ENCODE data around the gene GTF3C1. TPM values are rescaled to one million over a fixed set of nuclear protein-coding genes. Genes with fewer than 3 reads are reported as not detected.
A peak's percentile ranks its signal among the peaks of the same experiment; 100 is the strongest.

The GTF3C1 gene
- total RNA-seq, 3 donors from 2014 or later, result 31.2 to 44.6 (median 37.4) TPM

DNA sequence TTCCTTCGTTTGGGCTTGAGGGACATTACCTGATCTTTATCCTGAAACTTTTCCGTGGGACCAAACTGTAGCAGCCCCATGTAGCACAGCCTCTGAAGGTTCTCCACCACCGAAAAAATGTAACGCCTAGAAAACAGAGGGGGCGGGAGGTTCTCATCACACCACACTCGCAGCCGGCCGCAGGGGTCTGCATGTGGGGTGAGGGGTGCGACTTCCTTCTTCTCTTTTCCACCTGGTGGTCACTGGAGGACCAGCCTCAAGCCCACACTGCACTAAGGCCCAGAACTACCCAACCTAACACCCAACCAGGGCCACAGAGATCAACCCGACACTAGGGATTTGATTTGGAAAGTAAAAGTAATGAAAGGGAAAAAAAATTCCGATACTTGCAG lies 57.1 kb downstream of the GTF3C1 start:
- no peak for DNase-seq (ENCODE audit: low spot score in 2 of 2)

DNA sequence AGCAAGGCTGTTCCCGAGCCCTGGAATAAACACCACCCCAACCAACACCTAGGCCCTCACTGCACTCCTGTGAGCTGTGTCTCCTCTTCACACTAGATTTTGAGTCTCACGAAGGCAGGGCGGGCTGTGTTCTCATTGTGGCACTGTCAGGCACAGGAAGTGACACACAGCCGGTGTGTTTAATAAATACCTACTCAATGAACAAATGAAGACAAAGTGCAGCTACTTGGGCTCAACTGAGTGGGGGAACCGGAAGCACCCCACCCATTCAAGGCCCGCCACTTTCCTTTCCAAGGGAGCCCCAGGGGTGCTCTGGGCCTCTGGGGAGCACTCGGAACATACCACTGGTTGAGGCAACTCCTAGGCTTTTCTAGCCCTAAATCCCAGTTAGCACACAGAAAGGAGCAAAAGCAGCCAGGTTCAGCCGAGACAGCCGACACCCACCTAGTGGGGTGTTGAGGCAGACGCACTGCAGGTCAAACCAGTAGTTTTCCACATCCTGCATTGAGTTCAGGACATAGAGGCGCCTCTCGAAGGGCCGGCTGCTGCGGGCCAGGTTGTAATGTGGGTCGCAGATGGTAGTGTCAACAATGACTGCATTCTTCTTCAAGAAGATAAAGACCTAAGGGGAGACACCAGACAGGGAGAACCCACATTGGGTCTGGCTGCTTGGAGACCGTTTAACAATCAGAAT lies 57.7 kb downstream of the GTF3C1 start:
- TF ChIP-seq POLR2A (IDR thresholded peaks at IDR 0.05) (no peak), POLR2AphosphoS5 (IDR thresholded peaks at IDR 0.05) (no peak)
- TF ChIP-seq, protein P1, sequence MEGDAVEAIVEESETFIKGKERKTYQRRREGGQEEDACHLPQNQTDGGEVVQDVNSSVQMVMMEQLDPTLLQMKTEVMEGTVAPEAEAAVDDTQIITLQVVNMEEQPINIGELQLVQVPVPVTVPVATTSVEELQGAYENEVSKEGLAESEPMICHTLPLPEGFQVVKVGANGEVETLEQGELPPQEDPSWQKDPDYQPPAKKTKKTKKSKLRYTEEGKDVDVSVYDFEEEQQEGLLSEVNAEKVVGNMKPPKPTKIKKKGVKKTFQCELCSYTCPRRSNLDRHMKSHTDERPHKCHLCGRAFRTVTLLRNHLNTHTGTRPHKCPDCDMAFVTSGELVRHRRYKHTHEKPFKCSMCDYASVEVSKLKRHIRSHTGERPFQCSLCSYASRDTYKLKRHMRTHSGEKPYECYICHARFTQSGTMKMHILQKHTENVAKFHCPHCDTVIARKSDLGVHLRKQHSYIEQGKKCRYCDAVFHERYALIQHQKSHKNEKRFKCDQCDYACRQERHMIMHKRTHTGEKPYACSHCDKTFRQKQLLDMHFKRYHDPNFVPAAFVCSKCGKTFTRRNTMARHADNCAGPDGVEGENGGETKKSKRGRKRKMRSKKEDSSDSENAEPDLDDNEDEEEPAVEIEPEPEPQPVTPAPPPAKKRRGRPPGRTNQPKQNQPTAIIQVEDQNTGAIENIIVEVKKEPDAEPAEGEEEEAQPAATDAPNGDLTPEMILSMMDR (IDR thresholded peaks at IDR 0.05), result no peak
- no peaks in the 10 kb centered on the region for H3K9me3 ChIP-seq
- peak overlapping the region in 1 of 2 donors; percentile 29 for H3K27ac ChIP-seq
- H3K27me3 ChIP-seq, result no peaks in the 10 kb centered on the region
- no peak for DNase-seq (ENCODE audit: low spot score in 2 of 2)
- no peaks in the 10 kb centered on the region for H3K4me1 ChIP-seq
- peaks cover 12% of the 10 kb centered on the region for H3K36me3 ChIP-seq
- no peak overlapping the region for H3K4me3 ChIP-seq
- intact Hi-C loops (cut with DNase I; ENCODE audit: low total_unique reads), result no loop called here

More for the DNA sequence above, 57.1 kb downstream of the GTF3C1 start:
- no peak overlapping the region for H3K4me3 ChIP-seq
- TF ChIP-seq, protein P1 (IDR thresholded peaks at IDR 0.05), result no peak
- TF ChIP-seq POLR2A (IDR thresholded peaks at IDR 0.05) (no peak), POLR2AphosphoS5 (IDR thresholded peaks at IDR 0.05) (no peak)
- peaks cover 12% of the 10 kb centered on the region for H3K36me3 ChIP-seq
- H3K27me3 ChIP-seq, result no peaks in the 10 kb centered on the region
- no peaks in the 10 kb centered on the region for H3K4me1 ChIP-seq
- H3K9me3 ChIP-seq, result no peaks in the 10 kb centered on the region
- intact Hi-C loops (cut with DNase I; ENCODE audit: low total_unique reads), result no loop called here
- peak overlapping the region in 1 of 2 donors; percentile 29 for H3K27ac ChIP-seq

DNA sequence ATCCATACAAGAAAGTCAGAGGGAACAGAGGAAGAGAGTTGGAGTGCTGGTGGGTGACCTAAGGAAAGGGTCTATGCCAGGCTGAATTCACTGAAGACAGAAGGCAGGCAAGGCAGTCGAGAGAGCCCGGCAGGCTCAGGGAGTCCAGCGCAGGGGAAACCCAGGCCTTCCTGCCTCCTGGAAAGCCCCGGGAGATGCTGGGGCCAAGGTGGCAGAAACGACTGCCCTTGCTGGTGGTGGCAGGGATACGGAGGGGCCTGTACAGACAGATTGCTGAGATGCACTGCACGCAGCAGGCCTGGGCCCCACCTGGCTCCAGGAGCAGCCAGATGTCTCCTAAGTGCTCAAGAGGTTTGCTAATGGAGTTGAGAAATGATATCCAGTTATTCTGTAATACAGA lies 59.8 kb downstream of the GTF3C1 start:
- no peaks in the 10 kb centered on the region for H3K4me1 ChIP-seq
- no peak overlapping the region for H3K4me3 ChIP-seq
- no peaks in the 10 kb centered on the region for H3K9me3 ChIP-seq
- peaks cover 12% of the 10 kb centered on the region for H3K36me3 ChIP-seq
- TF ChIP-seq, protein P1 (IDR thresholded peaks at IDR 0.05), result no peak
- intact Hi-C loops (cut with DNase I; ENCODE audit: low total_unique reads), result no loop called here
- H3K27me3 ChIP-seq, result no peaks in the 10 kb centered on the region
- DNase-seq (ENCODE audit: low spot score in 2 of 2), result no peak
- H3K27ac ChIP-seq, result no peak overlapping the region

DNA sequence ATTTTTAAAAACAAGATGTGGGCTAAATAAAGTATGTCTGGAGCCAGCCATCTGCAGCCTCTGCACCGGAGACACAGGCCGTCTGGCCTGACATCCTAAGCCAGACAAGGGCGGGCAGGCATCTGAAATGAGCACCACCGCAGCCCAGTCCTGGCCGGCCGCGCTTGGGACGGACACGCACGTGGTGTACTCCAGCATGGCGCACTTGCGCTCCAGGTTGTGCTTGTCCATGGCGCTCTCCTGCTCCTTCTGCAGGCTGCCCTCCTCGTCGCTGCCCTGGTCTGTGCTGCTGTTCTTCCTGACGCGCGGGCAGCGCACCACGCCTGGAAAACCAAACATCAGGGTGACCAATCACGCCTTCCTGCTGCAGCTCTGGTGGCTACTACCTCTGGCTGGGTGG lies 60.3 kb downstream of the GTF3C1 start:
- no peak overlapping the region for H3K27ac ChIP-seq
- TF ChIP-seq, protein P1 (IDR thresholded peaks at IDR 0.05), result no peak
- DNase-seq (ENCODE audit: low spot score in 2 of 2), result no peak
- H3K36me3 ChIP-seq, result peaks cover 12% of the 10 kb centered on the region
- H3K4me1 ChIP-seq, result no peaks in the 10 kb centered on the region
- intact Hi-C loops (cut with DNase I; ENCODE audit: low total_unique reads), result no loop called here
- no peaks in the 10 kb centered on the region for H3K27me3 ChIP-seq
- no peak overlapping the region for H3K4me3 ChIP-seq
- no peaks in the 10 kb centered on the region for H3K9me3 ChIP-seq

DNA sequence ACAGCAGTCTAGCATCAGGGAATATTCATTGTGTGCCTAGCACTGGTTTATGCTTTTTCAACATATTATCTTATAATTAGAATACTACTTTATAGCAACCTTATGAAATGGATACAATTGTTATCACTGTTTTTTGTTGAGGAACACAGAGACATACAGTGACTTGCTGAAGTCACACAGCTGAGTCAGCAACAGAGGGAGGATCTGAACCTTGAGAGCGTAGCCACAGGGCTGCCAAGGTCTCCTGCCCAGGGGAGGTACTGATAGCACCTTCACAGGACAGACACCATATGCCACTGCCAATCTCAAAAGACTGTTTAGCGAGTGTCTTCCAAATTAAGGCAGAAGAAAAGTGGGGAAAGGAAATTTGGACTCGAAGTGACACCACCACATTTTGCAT lies 63.0 kb downstream of the GTF3C1 start:
- no peak for TF ChIP-seq POLR2AphosphoS5 (IDR thresholded peaks at IDR 0.05)
- TF ChIP-seq, protein P1 (IDR thresholded peaks at IDR 0.05), result no peak
- TF ChIP-seq POLR2A (IDR thresholded peaks at IDR 0.05), result no peak
- H3K36me3 ChIP-seq, result peaks cover 9% of the 10 kb centered on the region
- H3K9me3 ChIP-seq, result no peaks in the 10 kb centered on the region
- H3K4me3 ChIP-seq, result no peak overlapping the region
- no peaks in the 10 kb centered on the region for H3K4me1 ChIP-seq
- intact Hi-C loops (cut with DNase I; ENCODE audit: low total_unique reads), result no loop called here
- no peak overlapping the region for H3K27ac ChIP-seq
- no peak for DNase-seq (ENCODE audit: low spot score in 2 of 2)
- H3K27me3 ChIP-seq, result no peaks in the 10 kb centered on the region

Data from breast epithelium (tissue), 4 donors.